Measurements from ENCODE around the gene AGPAT2. TPM values are rescaled to one million over a fixed set of nuclear protein-coding genes. Genes with fewer than 3 reads are reported as not detected.

The AGPAT2 gene
- total RNA-seq, 1 experiment from 2014 or later = 124 TPM

- H3K27me3 ChIP-seq (ENCODE audit: insufficient read depth, low read depth) = no peaks in the 10 kb centered on the region
- TF ChIP-seq, protein P1, sequence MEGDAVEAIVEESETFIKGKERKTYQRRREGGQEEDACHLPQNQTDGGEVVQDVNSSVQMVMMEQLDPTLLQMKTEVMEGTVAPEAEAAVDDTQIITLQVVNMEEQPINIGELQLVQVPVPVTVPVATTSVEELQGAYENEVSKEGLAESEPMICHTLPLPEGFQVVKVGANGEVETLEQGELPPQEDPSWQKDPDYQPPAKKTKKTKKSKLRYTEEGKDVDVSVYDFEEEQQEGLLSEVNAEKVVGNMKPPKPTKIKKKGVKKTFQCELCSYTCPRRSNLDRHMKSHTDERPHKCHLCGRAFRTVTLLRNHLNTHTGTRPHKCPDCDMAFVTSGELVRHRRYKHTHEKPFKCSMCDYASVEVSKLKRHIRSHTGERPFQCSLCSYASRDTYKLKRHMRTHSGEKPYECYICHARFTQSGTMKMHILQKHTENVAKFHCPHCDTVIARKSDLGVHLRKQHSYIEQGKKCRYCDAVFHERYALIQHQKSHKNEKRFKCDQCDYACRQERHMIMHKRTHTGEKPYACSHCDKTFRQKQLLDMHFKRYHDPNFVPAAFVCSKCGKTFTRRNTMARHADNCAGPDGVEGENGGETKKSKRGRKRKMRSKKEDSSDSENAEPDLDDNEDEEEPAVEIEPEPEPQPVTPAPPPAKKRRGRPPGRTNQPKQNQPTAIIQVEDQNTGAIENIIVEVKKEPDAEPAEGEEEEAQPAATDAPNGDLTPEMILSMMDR (conservative IDR thresholded peaks at IDR 0.05) = no peak
- no TSS peak for BruUV-seq (replicated peaks)
- peaks cover 8% of the 10 kb centered on the region; the same call in 1 of the 2 replicates for H3F3A ChIP-seq (ENCODE audit: insufficient read depth, low read depth)
- H3K4me2 ChIP-seq = no peak overlapping the region
- ChIA-PET POLR2A (ENCODE audit: unreplicated experiment) (no interaction called here), CTCF (no interaction called here)
- H3K4me1 ChIP-seq (replicated peaks; ENCODE audit: insufficient read depth) = no peaks in the 10 kb centered on the region
- no peaks in the 10 kb centered on the region for H3K36me3 ChIP-seq (ENCODE audit: low read depth)
- no peaks in the 10 kb centered on the region for H3K79me2 ChIP-seq (ENCODE audit: low read depth)
- no peak overlapping the region for H3K4me3 ChIP-seq
- H3K9me2 ChIP-seq (ENCODE audit: insufficient read depth) = no peaks in the 10 kb centered on the region
- H3K9me3 ChIP-seq (ENCODE audit: insufficient read depth, low read depth) = no peaks in the 10 kb centered on the region
- DNase-seq = no peak
- no peak overlapping the region for H2AFZ ChIP-seq
- H3K27ac ChIP-seq = no peak overlapping the region
- H4K20me1 ChIP-seq (ENCODE audit: insufficient read depth) = peaks cover 5% of the 10 kb centered on the region
- intact Hi-C loops (cut with micrococcal nuclease; ENCODE audit: unreplicated experiment) = loop anchor here (10.0 kb wide), 1 partner anchor 50 kb away; no protein-coding TSS in a partner anchor
Measured at GRCh38 chr9:136674786-136675349, 12.4 kb downstream of the AGPAT2 start.

DNA sequence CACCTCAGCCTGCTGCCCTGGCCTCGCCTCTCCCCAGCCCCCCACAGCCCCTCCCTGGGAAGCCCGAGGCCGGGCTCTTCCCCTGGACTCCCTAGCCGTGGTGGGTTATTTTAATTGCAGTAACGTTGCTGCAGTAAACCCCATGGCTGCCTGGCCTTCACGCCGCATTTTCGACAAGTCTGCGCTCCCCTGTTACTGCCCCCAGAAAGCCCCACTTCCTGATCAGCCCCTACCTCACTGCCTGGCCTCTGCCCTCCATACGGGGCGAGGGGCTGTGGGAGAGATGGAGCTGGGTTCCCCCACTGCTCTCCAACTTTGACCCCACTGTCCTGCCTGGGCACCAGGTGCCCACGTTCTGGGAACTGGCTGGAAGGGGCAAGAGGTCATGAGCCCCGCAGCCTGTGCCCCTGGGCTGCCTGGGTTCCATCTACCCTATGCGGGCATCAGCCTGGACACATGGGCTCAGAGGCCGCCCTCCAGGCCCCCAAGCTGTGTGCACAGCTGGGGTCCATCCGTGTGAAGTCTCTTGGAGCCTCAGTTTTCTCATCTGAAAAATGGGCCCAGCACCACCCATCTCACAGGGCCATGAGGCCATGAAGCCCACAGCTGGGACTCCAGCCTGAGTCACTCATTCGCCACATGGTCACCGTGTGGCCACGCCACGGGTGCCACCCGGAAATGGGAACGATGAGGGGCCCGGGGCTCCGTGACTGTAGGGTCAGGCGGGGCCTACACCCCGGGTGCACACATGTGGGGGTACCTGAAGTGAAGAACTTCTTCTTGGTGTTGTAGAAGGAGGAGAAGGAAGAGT is 13.1 kb downstream of the AGPAT2 start:
- no peak for TF ChIP-seq EZH2 (IDR thresholded peaks at IDR 0.05; ENCODE audit: low read depth)
- TF ChIP-seq, protein P1 (conservative IDR thresholded peaks at IDR 0.05) = no peak
- H3K36me3 ChIP-seq (ENCODE audit: low read depth) = no peaks in the 10 kb centered on the region
- no peaks in the 10 kb centered on the region for H3K79me2 ChIP-seq (ENCODE audit: low read depth)
- CTCF ChIA-PET = interaction anchor here (1.0 kb wide), 1 partner anchor 20 kb away, joined by 3 read pairs; no protein-coding TSS in a partner anchor
- no peaks in the 10 kb centered on the region for H3K27me3 ChIP-seq (ENCODE audit: insufficient read depth, low read depth)
- no peak overlapping the region for H3K4me3 ChIP-seq
- H3F3A ChIP-seq (ENCODE audit: insufficient read depth, low read depth) = peaks cover 8% of the 10 kb centered on the region; the same call in 1 of the 2 replicates
- BruUV-seq (replicated peaks) = no TSS peak
- no peak overlapping the region for H2AFZ ChIP-seq
- H3K4me2 ChIP-seq = no peak overlapping the region
- no peaks in the 10 kb centered on the region for H3K4me1 ChIP-seq (replicated peaks; ENCODE audit: insufficient read depth)
- no peaks in the 10 kb centered on the region for H3K9me3 ChIP-seq (ENCODE audit: insufficient read depth, low read depth)
- H3K9me2 ChIP-seq (ENCODE audit: insufficient read depth) = no peaks in the 10 kb centered on the region
- intact Hi-C loops (cut with micrococcal nuclease; ENCODE audit: unreplicated experiment) = loop anchor here (10.0 kb wide), 1 partner anchor 51 kb away; no protein-coding TSS in a partner anchor
- peaks cover 5% of the 10 kb centered on the region for H4K20me1 ChIP-seq (ENCODE audit: insufficient read depth)
- DNase-seq = no peak
- POLR2A ChIA-PET (ENCODE audit: unreplicated experiment) = no interaction called here
- H3K27ac ChIP-seq = no peak overlapping the region

DNA sequence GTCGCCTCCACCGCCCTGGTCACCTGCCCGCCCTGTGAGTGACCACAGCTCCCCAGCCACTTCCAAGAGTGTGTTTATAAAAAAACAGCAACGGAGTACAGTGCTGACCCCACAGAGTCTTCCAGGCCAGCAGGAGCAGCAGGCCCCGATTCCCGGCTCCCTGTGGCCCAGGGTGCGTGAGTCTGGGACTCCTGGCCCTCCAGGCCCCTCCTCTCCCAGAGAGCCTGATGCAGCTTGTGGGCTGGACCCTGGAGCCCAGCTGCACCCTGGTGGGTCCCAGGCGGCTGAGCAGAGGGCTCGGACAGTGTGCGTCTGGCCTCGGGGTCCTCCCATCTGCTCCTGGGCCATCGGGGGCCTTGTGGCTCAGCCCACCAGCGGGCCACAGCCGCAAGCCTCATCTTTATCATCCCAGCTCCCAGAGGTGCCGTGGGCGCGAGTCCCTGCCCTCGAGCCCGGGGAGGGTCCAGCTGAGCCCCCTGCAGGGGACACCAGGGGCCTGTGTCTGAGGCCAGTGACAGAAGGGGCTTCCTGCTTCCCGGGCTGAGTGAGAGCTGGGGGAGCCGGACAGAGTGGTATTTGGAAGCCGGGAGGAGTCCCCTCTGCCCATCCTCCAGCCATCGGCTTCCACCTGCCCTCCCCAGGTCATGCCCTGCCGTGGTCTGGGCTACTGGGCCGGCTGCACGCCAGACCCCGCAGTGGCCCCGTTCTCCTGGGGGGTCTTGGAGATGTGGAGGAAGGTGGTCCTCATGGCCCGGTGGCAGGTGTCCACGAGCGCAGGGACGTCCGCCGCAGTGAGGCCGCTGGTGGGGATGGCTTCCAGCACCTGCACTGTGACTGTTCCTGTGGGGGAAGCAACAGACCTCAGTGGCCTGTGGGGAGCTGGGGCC is 13.9 kb downstream of the AGPAT2 start:
- TF ChIP-seq, protein P1 (conservative IDR thresholded peaks at IDR 0.05) = no peak
- TF ChIP-seq EZH2 (IDR thresholded peaks at IDR 0.05; ENCODE audit: low read depth) = no peak
- Histone ChIP-seq H3K36me3 (ENCODE audit: low read depth) (no peaks in the 10 kb centered on the region), H3K4me2 (no peak overlapping the region), H3K9me2 (ENCODE audit: insufficient read depth) (no peaks in the 10 kb centered on the region), H3K27ac (no peak overlapping the region), H3K79me2 (ENCODE audit: low read depth) (no peaks in the 10 kb centered on the region), H3F3A (ENCODE audit: insufficient read depth, low read depth) (peaks cover 8% of the 10 kb centered on the region; the same call in 1 of the 2 replicates), H3K9me3 (ENCODE audit: insufficient read depth, low read depth) (no peaks in the 10 kb centered on the region), H2AFZ (no peak overlapping the region), H3K27me3 (ENCODE audit: insufficient read depth, low read depth) (no peaks in the 10 kb centered on the region), H3K4me1 (replicated peaks; ENCODE audit: insufficient read depth) (no peaks in the 10 kb centered on the region), H4K20me1 (ENCODE audit: insufficient read depth) (no peaks in the 10 kb centered on the region; the same call in none of the 2 replicates), H3K4me3 (no peak overlapping the region)
- intact Hi-C loops (cut with micrococcal nuclease; ENCODE audit: unreplicated experiment) = loop anchor here (10.0 kb wide), 1 partner anchor 51 kb away; no protein-coding TSS in a partner anchor
- BruUV-seq (replicated peaks) = TSS peak; percentile 40
- ChIA-PET CTCF (interaction anchor here (0.7 to 1.0 kb wide), 2 partner anchors 20 to 21 kb away, joined by 3 to 4 read pairs; no protein-coding TSS in a partner anchor), POLR2A (ENCODE audit: unreplicated experiment) (interaction anchor here (0.6 kb wide), 1 partner anchor 72 kb away, joined by 14 read pairs; no protein-coding TSS in a partner anchor)
- no peak for DNase-seq
